DMS53 treated with DMSO at 0.1 percent for 48 hours (cell line): Measurements from ENCODE around the gene C5.
"Not testable (repeated sequence)": the region's sequence is repeated elsewhere in the genome, so short reads cannot be mapped to it uniquely, and the experiment has no call there.

ENCODE experiments used
- DNase-seq: peaks from one replicate; lab custom pipeline; 2025; ENCODE audit not compliant: unreplicated experiment; lab: John Stamatoyannopoulos, UW

Gene C5

DNA sequence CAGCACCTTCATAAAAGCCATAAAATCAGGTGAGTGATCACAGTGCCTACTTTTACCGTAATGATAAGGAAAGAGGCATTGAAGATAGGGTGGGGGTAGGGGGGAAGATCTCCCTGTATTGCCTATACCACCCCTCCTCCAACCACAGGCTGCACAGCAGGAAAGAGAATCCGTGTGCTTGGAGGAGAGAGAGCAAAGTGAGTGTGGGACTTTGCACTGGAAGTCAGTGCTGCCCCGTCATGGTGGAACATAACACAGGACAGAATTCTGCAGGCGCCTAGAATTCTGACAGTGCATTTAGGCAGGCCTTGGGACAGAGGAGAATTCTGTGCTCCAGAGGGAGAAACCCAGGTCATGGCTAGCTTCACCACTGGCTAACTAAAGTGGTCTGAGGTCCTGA is 3.5 kb upstream of the C5 start:
- DNase-seq, result no peak

DNA sequence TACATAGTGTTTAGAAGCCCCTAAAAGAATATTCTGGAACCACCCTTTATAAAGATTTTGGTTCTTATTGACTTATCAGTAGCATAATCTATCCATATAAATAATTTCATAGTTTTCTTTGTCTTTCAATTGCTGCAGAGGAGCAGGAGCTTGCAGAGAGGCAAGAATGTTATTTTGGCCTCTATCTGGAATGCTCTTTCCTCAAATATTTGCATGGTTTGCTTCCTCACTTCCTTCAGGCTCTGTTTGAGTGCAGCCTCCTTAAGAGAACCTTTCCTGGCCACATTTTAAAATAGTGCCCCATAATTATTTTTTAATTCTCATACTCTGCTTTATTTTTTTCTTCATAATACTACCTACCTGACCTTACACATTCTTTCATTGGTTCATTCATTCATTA is 1.5 kb downstream of the C5 start:
- no peak for DNase-seq

GRCh38 chr9:121048175-121048574 is 1.9 kb downstream of the C5 start:
- no peak for DNase-seq

DNA sequence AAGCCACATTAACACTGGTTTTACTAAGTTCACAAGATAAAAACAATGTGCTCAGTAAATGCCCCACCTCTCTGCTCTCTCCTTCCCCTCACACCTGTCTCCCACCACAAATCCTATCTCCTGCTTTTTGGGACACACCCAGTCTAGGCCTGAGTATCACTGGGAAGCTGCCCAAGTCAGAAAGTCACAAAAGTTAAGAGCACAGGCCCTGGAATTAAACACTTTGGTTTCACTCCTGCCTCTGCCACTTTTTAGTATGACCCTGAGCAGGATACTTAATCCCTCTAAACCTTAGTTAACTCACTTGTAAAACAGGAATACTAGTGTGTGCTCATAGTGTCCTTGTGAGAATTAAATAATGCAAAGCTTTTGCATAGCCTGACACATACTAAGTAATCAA is 11.3 kb downstream of the C5 start:
- DNase-seq, result no peak

- no peak for DNase-seq
Observed at GRCh38 chr9:121038362-121038761, 11.7 kb downstream of the C5 start.

- not testable (repeated sequence) for DNase-seq
Observed at GRCh38 chr9:121035717-121036116, 14.4 kb downstream of the C5 start.

DNA sequence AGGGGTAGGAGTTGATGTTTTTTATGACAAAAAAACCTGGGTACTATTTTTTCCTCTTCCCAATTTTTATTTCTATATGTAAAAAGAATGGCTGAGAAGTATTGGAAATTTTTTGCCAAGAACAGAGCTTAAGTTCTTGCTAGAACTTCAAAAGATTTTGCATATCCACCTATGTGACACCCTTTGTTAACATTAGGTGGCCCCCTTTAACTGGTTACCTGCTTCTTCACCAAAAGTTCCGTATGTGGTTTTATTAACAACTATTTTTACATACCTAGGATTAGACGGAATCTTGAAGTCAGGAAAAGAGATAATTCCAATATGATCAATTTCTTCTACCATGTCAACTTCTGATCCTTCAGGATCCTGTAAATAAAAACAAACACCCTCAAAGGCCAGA is 15.5 kb downstream of the C5 start:
- no peak for DNase-seq

DNA sequence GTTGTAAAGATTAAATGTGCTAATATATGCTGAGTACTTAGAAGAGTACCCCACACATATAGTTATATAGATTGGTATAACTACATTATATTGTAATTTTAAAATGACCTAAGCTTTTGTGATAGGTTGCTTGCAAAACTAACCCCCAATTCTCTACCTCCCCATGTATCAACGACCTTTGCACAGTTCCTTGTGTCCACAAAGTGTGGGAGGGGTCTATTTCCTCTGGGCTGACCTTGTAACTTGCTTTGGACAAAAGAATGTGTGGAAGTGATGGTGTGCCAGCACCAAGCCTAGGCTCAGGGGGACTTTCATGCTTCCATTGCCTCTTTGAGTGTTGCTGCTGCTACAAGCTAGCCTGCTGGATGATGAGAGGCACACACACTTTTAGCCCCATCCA is 20.6 kb downstream of the C5 start:
- no peak for DNase-seq

DNA sequence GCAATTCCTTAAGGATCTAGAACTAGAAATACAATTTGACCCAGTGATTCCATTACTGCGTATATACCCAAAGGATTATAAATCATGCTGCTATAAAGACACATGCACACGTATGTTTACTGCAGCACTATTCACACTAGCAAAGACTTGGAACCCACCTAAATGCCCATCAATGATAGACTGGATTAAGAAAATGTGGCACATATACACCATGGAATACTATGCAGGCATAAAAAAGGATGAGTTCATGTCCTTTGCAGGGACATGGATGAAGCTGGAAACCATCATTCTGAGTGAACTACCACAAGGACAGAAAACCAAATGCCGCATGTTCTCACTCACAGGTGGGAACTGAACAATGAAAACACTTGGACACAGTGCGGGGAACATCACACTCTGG is 21.8 kb downstream of the C5 start:
- not testable (repeated sequence) for DNase-seq

- no peak for DNase-seq
Observed at GRCh38 chr9:121026768-121027167, 23.3 kb downstream of the C5 start.

DNA sequence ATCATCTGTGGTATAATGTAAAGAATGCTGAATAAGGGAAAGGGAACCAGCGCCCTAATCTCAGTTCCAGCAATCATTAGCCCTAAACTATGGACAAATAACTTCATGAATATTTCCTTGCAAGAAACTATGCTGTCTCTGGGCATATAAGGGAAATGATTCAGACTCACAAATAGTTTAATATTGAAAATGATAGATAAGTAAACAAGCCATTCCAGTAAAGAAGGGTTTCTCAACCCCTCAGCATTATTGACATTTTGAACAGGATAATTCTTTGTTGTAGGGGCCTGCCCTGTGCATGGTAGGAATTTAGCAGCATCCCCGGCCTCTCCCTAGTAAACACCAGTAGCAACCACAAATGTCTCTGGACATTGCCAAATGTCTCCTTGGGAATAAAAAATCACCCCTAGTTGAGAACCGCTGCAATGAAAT is 23.8 kb downstream of the C5 start:
- no peak for DNase-seq

DNA sequence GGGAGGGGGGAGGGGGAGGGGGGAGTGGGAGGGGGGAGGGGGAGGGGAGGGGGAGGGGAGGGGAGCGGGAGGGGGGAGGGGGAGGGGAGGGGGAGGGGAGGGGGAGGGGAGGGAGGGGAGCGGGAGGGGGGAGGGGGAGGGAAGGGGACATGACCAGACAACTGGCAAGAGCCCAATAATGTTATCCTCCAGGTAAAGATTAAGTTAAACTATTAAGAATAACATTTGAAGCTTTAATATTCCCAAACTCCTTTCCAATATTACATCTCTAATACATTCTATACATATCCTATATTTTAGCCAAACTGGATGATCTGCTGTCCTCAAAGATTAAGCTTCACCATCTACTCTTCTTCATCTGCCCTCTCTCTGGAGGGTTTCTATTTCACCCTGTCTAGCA is 25.8 kb downstream of the C5 start:
- DNase-seq, result no peak

DNA sequence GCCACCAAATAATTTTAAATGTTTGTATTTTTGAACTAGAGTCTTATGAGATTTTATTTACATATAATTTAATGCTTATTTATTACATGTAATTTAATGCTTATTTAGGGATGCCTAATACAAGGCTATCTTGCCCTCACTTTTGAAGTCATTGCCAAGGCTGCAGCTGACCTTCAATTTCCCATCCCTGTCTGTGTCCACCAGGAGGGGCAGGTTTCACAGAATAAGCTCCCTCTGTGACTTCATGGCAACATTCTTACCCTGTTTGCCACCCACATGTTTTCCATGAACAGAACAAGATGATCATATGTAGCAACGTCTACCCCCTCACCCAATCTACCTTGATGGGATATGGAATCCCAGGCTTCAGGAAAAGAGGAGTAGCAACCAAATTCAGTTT is 27.0 kb downstream of the C5 start:
- no peak for DNase-seq

DNA sequence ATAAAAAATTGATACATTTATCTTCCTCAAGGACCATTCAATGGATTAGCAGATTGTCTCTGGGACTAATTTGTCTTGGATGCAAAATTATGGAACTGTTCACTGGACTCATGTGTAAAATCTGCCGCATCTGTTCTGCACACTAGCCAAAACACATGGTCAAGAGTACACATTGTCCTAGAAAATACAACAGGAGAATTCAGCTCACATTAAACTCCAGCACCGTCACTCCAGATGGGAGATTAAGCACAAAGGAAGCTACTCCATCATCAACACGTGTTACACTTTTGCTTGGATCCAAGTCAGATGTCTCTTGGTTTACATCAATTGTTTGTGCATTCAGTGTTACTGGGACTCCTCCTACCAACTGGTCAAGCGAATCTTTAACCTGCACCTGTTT is 28.8 kb downstream of the C5 start:
- DNase-seq, result no peak

DNA sequence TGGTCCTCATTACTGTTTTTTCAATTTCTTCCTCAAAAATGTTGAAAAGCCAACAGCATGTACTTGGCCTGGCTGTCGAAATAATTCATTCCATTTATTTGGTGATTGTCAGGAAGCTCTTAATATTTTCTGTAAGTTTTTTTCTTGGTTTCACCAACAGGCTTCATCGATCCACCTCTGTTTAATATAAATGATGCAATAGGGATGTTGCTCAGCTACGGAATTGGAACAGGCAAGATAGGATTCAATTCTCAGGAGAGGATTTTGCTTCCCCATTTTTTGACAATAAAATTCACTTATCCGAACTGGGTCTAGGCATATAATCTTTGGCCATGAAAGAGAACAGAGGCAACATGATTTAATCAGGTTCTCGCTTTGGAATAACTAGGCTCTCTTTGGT is 30.8 kb downstream of the C5 start:
- DNase-seq, result no peak

GRCh38 chr9:121013911-121014310 is 36.2 kb downstream of the C5 start:
- no peak for DNase-seq

GRCh38 chr9:121009650-121010049 is 40.4 kb downstream of the C5 start:
- DNase-seq, result no peak

GRCh38 chr9:120999317-120999716 is 50.8 kb downstream of the C5 start:
- DNase-seq, result no peak

DNA sequence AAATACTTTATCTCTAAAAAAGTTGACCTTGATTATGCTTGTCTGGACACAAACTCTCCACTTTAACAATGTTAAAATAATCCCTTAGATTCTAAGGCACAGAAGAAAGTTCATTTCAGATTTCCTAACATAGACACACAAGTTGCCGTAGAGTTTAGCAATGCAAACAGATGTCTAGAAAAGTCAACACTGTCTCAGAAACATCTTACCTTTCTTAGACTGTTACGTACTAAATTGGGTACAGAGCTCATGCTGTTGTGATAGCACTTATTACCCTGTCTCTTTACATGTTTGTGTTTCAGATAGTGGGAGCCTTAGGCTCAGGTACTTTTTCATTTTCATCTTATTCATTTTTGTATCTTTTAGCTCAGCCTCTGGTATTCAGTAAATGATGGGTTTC is 52.0 kb downstream of the C5 start:
- DNase-seq, result no peak

- no peak for DNase-seq
Observed at GRCh38 chr9:120997502-120997901, 52.6 kb downstream of the C5 start.

- DNase-seq, result no peak
Observed at GRCh38 chr9:120996409-120996808, 53.7 kb downstream of the C5 start.

- no peak for DNase-seq
Observed at GRCh38 chr9:120989065-120989464, 61.0 kb downstream of the C5 start.

- peak; percentile 50 for DNase-seq
Observed at GRCh38 chr9:120985819-120986222, 64.3 kb downstream of the C5 start.

GRCh38 chr9:120983259-120983837 is 66.7 kb downstream of the C5 start:
- no peak for DNase-seq
